Skin epidermis (tissue), 12 donors: ENCODE measurements around the gene TBC1D3B.
"Not testable (repeated sequence)": the region's sequence is repeated elsewhere in the genome, so short reads cannot be mapped to it uniquely, and the experiment has no call there.

ENCODE experiments used
- H3K27ac ChIP-seq, 21 experiments: fragments of 200-600 bp; sonication (generic) in 11 of 21; one replicate each; pipeline ENCODE4 v1.5.0; 2020; ENCODE audit warnings: mild to moderate bottlenecking in 3 of 21, inconsistent platforms in 2 of 21, moderate library complexity in 2 of 21
- H3K4me3 ChIP-seq, 7 experiments: fragments of 200-600 bp; sonication (generic) in 2 of 7; one replicate each; pipeline ENCODE4 v1.5.0; 2020; ENCODE audit warnings: inconsistent platforms in 2 of 7, mild to moderate bottlenecking in 2 of 7, moderate library complexity in 1 of 7

Gene TBC1D3B

GRCh38 chr17:36183001-36183971 lies 6.8 kb upstream of the TBC1D3B start:
- peak overlapping the region in 18 of 21 experiments; percentile 28 to 90 (median 82) for H3K27ac ChIP-seq

GRCh38 chr17:36182176-36183000 lies 6.0 kb upstream of the TBC1D3B start:
- Histone ChIP-seq H3K4me3 (peak overlapping the region in 6 of 7 experiments; percentile 26 to 62 (median 54)), H3K27ac (peak overlapping the region in 17 of 21 experiments; percentile 28 to 90 (median 83))

More at GRCh38 chr17:36183001-36183971, 6.8 kb upstream of the TBC1D3B start:
- peak overlapping the region in 6 of 7 experiments; percentile 26 to 62 (median 54) for H3K4me3 ChIP-seq

- not testable (repeated sequence) for H3K4me3 ChIP-seq, H3K27ac ChIP-seq
Measured at GRCh38 chr17:36181446-36182175, 5.2 kb upstream of the TBC1D3B start.

GRCh38 chr17:36168836-36169235 lies 7.6 kb downstream of the TBC1D3B start:
- not testable (repeated sequence) for H3K4me3 ChIP-seq, H3K27ac ChIP-seq

DNA sequence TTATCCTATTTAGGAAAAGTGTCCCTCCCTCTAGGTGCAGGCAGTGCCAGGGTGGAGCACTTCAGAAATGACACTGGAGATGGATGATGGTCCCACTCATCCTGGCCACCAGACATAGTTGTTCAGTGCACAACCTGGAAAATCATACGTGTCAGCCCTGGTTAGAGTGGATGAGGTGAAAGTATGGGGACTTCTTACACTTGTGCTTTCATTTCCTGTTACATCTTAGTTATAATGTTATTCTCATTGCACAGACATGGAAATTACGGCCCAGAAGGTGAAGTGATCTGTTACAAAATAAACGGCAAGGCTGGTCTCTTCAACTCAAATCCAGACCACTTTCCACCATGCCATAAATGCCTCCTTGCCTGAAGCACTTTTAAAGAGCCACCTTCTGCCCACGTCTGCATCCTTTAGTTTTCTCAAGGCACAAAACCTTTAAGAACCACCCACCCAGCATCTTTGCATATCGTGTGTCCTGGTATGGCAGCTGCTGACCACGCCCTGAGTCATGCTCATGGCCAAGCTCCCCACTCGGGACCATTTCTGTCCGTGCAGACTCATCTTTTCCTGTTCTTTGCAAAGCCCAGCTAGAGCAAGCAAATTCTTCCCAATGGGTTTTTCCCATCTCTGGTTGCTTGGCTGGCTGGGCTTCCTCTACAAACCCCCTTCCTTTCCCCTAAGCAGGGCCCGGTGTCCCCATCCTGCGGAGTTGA lies 22.4 kb downstream of the TBC1D3B start:
- H3K27ac ChIP-seq: no peak overlapping the region
- no peak overlapping the region for H3K4me3 ChIP-seq

DNA sequence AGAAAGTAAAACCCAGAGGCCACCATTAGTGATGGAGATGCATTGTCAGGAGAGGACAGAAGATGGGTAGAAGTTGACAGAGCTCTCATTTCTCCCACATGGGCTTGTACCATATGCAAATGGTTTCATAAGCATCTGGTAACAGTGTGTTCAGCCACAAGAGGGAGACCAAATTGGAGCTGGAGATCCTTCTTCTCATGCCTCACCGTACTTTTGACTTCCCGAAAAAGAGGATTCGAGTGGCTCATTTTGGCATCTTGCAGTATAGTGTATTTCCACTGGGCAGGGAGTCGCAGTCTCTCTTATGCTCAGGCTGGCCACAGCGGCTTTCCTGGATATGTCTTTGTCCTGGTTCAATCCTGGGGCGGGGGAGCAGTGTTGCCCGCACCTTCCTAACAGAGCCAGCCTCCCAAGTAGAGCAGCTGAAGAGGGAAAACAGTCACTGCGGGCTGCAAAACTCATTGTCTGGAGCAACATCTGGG lies 23.8 kb downstream of the TBC1D3B start:
- Histone ChIP-seq H3K27ac (no peak overlapping the region), H3K4me3 (no peak overlapping the region)

DNA sequence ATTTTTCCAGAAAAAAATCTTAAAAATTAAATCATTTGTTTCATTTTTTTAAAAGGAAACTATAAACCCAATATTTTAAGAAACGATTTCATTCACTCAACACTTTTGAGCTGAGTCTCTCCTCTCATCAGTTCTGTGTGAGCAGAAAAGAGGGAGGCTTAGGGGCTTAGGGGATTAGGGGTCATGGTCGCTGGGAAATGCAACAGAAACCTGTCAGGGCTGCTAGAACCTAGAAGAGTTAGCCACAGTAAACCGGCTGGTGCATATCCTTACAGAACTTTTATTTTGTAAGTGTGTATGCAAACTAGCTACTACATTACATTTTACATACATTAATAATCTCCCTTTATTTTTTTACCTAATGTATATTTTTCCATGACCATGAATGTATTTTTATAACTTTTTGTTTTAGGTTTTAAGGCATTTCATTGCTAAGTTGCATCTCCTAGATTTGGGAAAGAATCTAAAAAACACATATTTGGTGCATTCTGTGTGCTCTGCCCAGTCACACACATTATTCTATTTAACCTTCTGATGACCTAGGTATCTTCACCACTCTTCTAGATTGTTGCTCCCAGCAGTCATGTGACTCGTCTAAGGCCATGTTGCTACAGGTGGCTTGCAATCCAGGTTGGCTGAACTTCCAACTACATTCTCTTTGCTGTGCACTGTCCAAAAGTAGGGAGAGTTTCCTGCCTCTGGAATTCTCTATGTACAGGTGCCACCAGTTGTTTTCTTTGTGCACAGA lies 24.4 kb downstream of the TBC1D3B start:
- Histone ChIP-seq H3K4me3 (no peak overlapping the region), H3K27ac (no peak overlapping the region)

- Histone ChIP-seq H3K27ac (no peak overlapping the region), H3K4me3 (no peak overlapping the region)
Measured at GRCh38 chr17:36149296-36149820, 27.1 kb downstream of the TBC1D3B start.

DNA sequence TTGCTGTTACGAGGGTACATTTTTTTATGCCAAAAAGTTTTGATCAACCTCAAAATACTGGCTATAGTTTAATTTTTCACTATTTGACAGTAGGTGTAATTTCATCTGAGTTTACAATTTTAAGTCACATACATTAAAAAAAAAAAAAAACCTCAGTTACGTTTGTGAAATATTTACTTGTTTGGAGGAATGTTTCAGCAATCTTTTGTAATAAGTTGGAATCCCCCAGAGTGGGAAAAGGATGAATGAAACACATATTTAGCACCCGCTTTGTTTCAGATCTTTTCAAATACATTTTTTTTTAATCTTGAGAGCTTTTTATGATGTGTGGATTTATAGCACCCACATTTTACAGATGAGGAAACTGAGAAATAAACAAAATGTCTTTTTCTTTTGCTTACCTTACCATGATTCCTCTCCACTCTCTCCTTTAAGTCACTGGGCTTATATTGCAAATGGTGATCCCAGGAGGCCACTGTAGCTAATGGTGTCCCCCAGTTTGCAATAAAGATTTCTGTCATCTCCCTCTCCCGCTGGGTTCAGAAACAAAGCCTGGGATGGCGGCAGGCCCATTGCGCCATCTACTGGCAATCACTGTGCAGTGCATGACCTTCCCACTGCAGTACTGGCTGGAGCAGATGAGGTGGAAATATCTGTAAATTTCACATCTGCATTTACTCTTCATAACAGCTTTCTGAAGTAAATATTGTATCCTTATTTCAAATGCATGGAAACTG lies 27.7 kb downstream of the TBC1D3B start:
- Histone ChIP-seq H3K4me3 (no peak overlapping the region), H3K27ac (no peak overlapping the region)

DNA sequence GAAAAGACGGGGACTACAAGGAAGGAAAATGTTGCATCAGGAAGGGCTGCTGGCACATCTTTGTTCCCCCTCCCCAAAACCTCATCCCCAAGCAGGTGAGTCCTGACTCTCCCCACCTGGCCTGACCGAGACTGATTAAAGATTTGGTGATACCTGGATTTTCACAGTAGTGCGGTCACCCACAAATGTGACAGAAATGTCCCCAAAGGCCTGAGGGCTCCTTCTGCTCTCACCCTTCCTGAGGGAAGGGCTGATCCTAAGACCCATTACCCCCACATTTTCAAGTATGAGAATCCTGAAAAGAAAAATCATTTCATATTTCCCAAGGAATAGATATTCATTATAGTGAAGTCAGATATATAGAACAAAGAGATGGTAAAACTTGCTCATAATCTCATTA lies 28.8 kb downstream of the TBC1D3B start:
- Histone ChIP-seq H3K4me3 (no peak overlapping the region), H3K27ac (no peak overlapping the region)

- Histone ChIP-seq H3K27ac (no peak overlapping the region), H3K4me3 (no peak overlapping the region)
Measured at GRCh38 chr17:36144981-36145729, 31.3 kb downstream of the TBC1D3B start.

DNA sequence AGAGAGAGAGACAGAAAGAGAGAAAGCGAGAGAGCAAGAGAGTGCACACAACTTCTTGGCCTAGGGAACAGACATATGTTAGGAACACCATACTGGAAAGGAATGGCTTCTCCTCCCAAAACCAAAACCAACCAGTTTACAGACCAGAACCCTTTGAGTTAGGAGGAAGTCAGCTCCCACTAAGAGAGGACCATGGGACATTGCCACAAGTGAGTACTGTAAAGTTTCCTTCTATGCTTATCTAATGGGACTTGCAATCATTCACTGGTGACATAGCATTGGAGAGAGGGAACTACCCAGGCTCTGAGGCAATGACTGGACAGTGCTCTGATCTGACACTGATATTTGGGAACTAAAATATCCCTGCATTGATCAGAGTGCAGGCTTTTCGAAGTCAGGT lies 32.4 kb downstream of the TBC1D3B start:
- Histone ChIP-seq H3K27ac (no peak overlapping the region), H3K4me3 (no peak overlapping the region)

DNA sequence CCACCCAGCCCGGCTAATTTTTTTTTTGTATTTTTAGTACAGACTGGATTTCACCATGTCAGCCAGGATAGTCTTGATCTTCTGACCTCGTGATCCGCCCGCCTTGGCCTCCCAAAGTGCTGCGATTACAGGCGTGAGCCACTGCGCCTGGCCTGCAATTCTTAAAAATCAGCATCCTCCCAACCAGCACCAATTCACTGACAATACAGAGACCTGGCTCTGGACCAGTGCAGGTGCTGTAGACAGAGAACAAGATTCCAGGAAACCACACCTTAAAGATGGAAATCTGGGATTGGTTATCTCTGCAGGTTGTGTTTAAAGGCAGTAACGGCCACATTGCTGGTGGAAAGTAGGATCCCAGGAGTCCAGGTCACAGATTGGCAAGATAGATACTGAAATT lies 33.6 kb downstream of the TBC1D3B start:
- Histone ChIP-seq H3K27ac (no peak overlapping the region), H3K4me3 (no peak overlapping the region)

- no peak overlapping the region for H3K27ac ChIP-seq
- no peak overlapping the region for H3K4me3 ChIP-seq
Measured at GRCh38 chr17:36142235-36142634, 34.2 kb downstream of the TBC1D3B start.

DNA sequence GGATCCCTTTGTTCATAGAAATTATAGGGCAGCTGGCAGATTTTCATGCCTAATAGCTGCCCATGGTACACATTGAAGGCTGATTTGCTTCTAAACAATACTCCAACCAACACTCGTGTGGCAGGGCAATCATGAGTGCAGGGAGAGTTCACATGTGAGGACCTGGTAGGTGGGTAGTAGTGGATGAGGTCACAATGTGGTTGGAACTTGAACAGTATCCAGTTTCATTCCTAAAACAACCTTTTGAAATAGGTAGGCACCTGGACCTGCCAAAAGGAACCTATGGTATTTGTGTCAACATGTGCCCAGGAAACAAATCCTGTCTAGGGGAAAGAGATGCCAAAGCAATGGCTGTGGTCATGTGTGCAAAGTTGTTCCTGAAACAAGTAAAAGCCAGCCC lies 40.0 kb downstream of the TBC1D3B start:
- no peak overlapping the region for H3K27ac ChIP-seq
- no peak overlapping the region for H3K4me3 ChIP-seq

- Histone ChIP-seq H3K4me3 (no peak overlapping the region), H3K27ac (no peak overlapping the region)
Measured at GRCh38 chr17:36136036-36136435, 40.4 kb downstream of the TBC1D3B start.

DNA sequence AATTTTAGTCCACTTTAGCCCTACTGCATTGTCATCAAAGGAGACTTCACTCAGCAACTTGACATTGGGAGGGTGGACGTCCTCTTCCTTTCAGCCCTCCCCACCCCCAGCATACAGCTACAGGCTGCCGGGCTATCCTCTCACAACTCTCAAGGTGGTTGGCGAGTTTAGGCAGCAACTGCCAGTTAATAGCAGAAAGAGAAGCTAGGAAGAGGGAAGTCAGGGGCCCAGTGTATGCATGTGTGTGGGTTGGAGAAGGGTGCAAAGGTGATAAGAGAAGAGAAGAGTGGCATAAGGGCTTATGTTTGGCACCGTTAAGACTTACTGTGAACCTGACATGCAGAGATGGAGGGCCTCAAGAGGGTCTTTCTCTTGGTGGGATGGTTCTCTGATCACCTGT lies 41.0 kb downstream of the TBC1D3B start:
- Histone ChIP-seq H3K4me3 (no peak overlapping the region), H3K27ac (no peak overlapping the region)
